SK-N-SH (cell line): Measurements from ENCODE around the gene MND1. TPM values are rescaled to one million over a fixed set of nuclear protein-coding genes. Genes with fewer than 3 reads are reported as not detected.

Experiments used
- CTCF ChIA-PET: fragments of 300-600, 350-600 bp; formaldehyde crosslinking; extraction: SDS; loops from one replicate; lab custom pipeline; 2021; lab: Yijun Ruan, JAX
- POLR2A ChIA-PET: fragments of 350-600 bp; sonication (Branson Sonifier 250); formaldehyde crosslinking; extraction: SDS; loops from one replicate; lab custom pipeline; 2020; ENCODE audit warnings: antibody characterized with exemption, inconsistent platforms; lab: Yijun Ruan, JAX
- DNase-seq: peaks from one replicate; pipeline ENCODE4 v3.0.0; 2012
- H2AFZ ChIP-seq: fragments of 200-600 bp; sonication (generic); 2 replicates; pipeline ENCODE4 v1.8.1; 2016; ENCODE audit warnings: antibody characterized with exemption, mild to moderate bottlenecking, low read depth
- H3F3A ChIP-seq: fragments of 200-600 bp; sonication (generic); replicated peaks from 2 replicates; pipeline ENCODE3; 2016; ENCODE audit warnings: antibody characterized with exemption, mild to moderate bottlenecking; ENCODE audit not compliant: insufficient read depth
- H3K27ac ChIP-seq, 2 experiments: fragments of 200-500 bp in 1 of 2; fragments of 200-600 bp in 1 of 2; sonication (Bioruptor generic) in 1 of 2; sonication (generic), shearing (Covaris generic) in 1 of 2; 2 replicates each; pipeline versions ENCODE4 v1.5.1 to v1.6.1; 2014 to 2016; ENCODE audit warnings: low read depth in 2 of 2, inconsistent platforms in 1 of 2, low read length in 1 of 2, mild to moderate bottlenecking in 1 of 2, mixed read lengths in 1 of 2
- H3K27me3 ChIP-seq: fragments of 200-600 bp; sonication (generic), shearing (Covaris generic); 2 replicates; pipeline ENCODE4 v1.6.1; 2016; ENCODE audit warnings: mixed run types; ENCODE audit not compliant: insufficient read depth
- H3K36me3 ChIP-seq, 2 experiments: fragments of 200-500 bp in 1 of 2; fragments of 200-600 bp in 1 of 2; sonication (Bioruptor generic) in 1 of 2; sonication (generic) in 1 of 2; replicated peaks in 1 of 2; 2 replicates each; pipeline versions ENCODE3 to v1.5.1; 2014 to 2016; ENCODE audit warnings: low read length in 1 of 2, mild to moderate bottlenecking in 1 of 2; ENCODE audit not compliant: insufficient read depth in 2 of 2, control insufficient read depth in 1 of 2
- H3K4me1 ChIP-seq, 2 experiments: fragments of 200-500 bp in 1 of 2; fragments of 200-600 bp in 1 of 2; sonication (Bioruptor generic) in 1 of 2; sonication (generic), shearing (Covaris generic) in 1 of 2; 2 replicates each; pipeline versions ENCODE4 v1.5.1 to v1.6.1; 2014 to 2016; ENCODE audit warnings: low read depth in 1 of 2, low read length in 1 of 2, mixed run types in 1 of 2; ENCODE audit not compliant: insufficient read depth in 2 of 2, control insufficient read depth in 1 of 2
- H3K4me2 ChIP-seq: fragments of 200-600 bp; sonication (generic), shearing (Covaris generic); 2 replicates; pipeline ENCODE4 v1.6.1; 2017; ENCODE audit warnings: mixed run types
- H3K4me3 ChIP-seq, 2 experiments: fragments of 200-500 bp in 1 of 2; fragments of 200-600 bp in 1 of 2; sonication (Bioruptor generic) in 1 of 2; sonication (generic), shearing (Covaris generic) in 1 of 2; 2 replicates each; pipeline versions ENCODE4 v1.5.1 to v1.8.1; 2014 to 2016; ENCODE audit warnings: low read depth in 2 of 2, inconsistent platforms in 1 of 2, low read length in 1 of 2, mild to moderate bottlenecking in 1 of 2, mixed read lengths in 1 of 2, moderate library complexity in 1 of 2
- H3K79me2 ChIP-seq: fragments of 200-600 bp; sonication (generic); 2 replicates; pipeline ENCODE4 v1.8.1; 2017; ENCODE audit warnings: mild to moderate bottlenecking; ENCODE audit not compliant: insufficient read depth
- H3K9ac ChIP-seq: fragments of 200-600 bp; sonication (generic); 2 replicates; pipeline ENCODE4 v1.6.1; 2017; ENCODE audit warnings: mixed run types
- H3K9me2 ChIP-seq: fragments of 200-600 bp; sonication (generic); 2 replicates; pipeline ENCODE4 v1.6.1; 2017; ENCODE audit warnings: mixed run types
- H3K9me3 ChIP-seq: fragments of 200-600 bp; sonication (generic); 2 replicates; pipeline ENCODE4 v1.6.1; 2017; ENCODE audit warnings: mixed run types, mild to moderate bottlenecking, moderate library complexity
- H4K20me1 ChIP-seq: fragments of 200-600 bp; sonication (generic); 2 replicates; pipeline ENCODE4 v1.6.1; 2017; ENCODE audit warnings: mild to moderate bottlenecking, mixed run types; ENCODE audit not compliant: insufficient read depth
- CHD2 ChIP-seq: fragments of 150-350 bp; IDR thresholded peaks from 2 replicates; pipeline ENCODE4 v1.6.1; 2018; ENCODE audit warnings: low read length; ENCODE audit not compliant: partially characterized antibody
- ELF1 ChIP-seq: IDR thresholded peaks from 2 replicates; pipeline ENCODE4 v1.4.0; 2012
- EP300 ChIP-seq, 2 experiments: IDR thresholded peaks; 2 replicates each; pipeline versions ENCODE4 v1.4.0 to v1.6.1; 2012; ENCODE audit warnings: borderline replicate concordance in 1 of 2, low read depth in 1 of 2, low read length in 1 of 2
- EZH2phosphoT487 ChIP-seq: fragments of 200-600 bp; sonication (generic); IDR thresholded peaks from 2 replicates; pipeline ENCODE4 v1.6.1; 2017; ENCODE audit warnings: low read depth, mixed run types, mild to moderate bottlenecking, antibody characterized with exemption, moderate library complexity, borderline replicate concordance
- FOSL2 ChIP-seq: IDR thresholded peaks from 2 replicates; pipeline ENCODE4 v1.4.0; 2012; ENCODE audit warnings: low read depth, mild to moderate bottlenecking, moderate library complexity, borderline replicate concordance
- GABPA ChIP-seq: IDR thresholded peaks from 2 replicates; pipeline ENCODE4 v1.4.0; 2012; ENCODE audit warnings: low read depth, mild to moderate bottlenecking
- GATA2 ChIP-seq: sonication (generic); formaldehyde crosslinking; IDR thresholded peaks from 2 replicates; pipeline ENCODE4 v1.5.0; 2020; ENCODE audit warnings: mild to moderate bottlenecking, missing genetic modification reagents
- IRF3 ChIP-seq: fragments of 150-350 bp; IDR thresholded peaks from 2 replicates; pipeline ENCODE4 v1.6.1; 2016; ENCODE audit warnings: mild to moderate bottlenecking, low read depth, low read length
- JUND ChIP-seq: IDR thresholded peaks from 2 replicates; pipeline ENCODE4 v1.4.0; 2012
- MAX ChIP-seq: IDR thresholded peaks from 2 replicates; pipeline ENCODE4 v1.4.0; 2012; ENCODE audit warnings: low read depth
- MXI1 ChIP-seq: IDR thresholded peaks from 2 replicates; pipeline ENCODE4 v1.6.1; 2012; ENCODE audit warnings: mild to moderate bottlenecking, low read depth, low read length, improper control_type of control experiment
- NFIC ChIP-seq: IDR thresholded peaks from 2 replicates; pipeline ENCODE4 v1.4.0; 2012; ENCODE audit warnings: borderline replicate concordance
- PBX3 ChIP-seq: IDR thresholded peaks from 2 replicates; pipeline ENCODE4; 2012
- RCOR1 ChIP-seq: fragments of 150-350 bp; IDR thresholded peaks from 2 replicates; pipeline ENCODE4 v1.6.1; 2017; ENCODE audit warnings: antibody characterized with exemption, low read length
- REST ChIP-seq: IDR thresholded peaks from 2 replicates; pipeline ENCODE4 v1.6.1; 2012; ENCODE audit warnings: mild to moderate bottlenecking, low read depth, low read length, moderate library complexity
- SMC3 ChIP-seq: IDR thresholded peaks from 2 replicates; pipeline ENCODE4 v1.6.1; 2012; ENCODE audit warnings: low read depth, low read length, improper control_type of control experiment
- TAF1 ChIP-seq: IDR thresholded peaks from 2 replicates; pipeline ENCODE4 v1.6.1; 2012; ENCODE audit warnings: low read depth, mild to moderate bottlenecking, low read length, moderate library complexity, borderline replicate concordance
- TEAD4 ChIP-seq: IDR thresholded peaks from 2 replicates; pipeline ENCODE4 v1.4.0; 2012; ENCODE audit warnings: mild to moderate bottlenecking, borderline replicate concordance; ENCODE audit not compliant: insufficient read depth
- USF2 ChIP-seq: fragments of 150-350 bp; IDR thresholded peaks from 2 replicates; pipeline ENCODE4 v1.6.1; 2017; ENCODE audit warnings: antibody characterized with exemption, low read length, low read depth, borderline replicate concordance
- WGBS: methylation state at CpG from one replicate; pipeline ENCODE4 v1.1.6; 2017; ENCODE audit warnings: low lambda C conversion rate; 5-methylcytosine and 5-hydroxymethylcytosine counted together
- polyA plus RNA-seq, 3 experiments: library from polyadenylated mRNA; depleted of rRNA; stranded (reverse); fragments of >200 nt; gene quantifications; 2 replicates each; pipeline ENCODE4 v1.2.3, GENCODE V29; 2012

Gene MND1
- polyA plus RNA-seq, 1 of the 3 experiments (the other 2 are of a cell fraction) = 2.4 TPM

- Histone ChIP-seq H4K20me1 (no peaks in the 10 kb centered on the region), H3K9ac (no peak overlapping the region), H2AFZ (no peak overlapping the region), H3K4me3 (no peak overlapping the region), H3K9me2 (no peaks in the 10 kb centered on the region), H3K9me3 (no peaks in the 10 kb centered on the region), H3F3A (no peaks in the 10 kb centered on the region), H3K27me3 (no peaks in the 10 kb centered on the region), H3K4me2 (no peak overlapping the region), H3K4me1 (0 out of 4 replicates have a peak, but pooled peaks cover 0 to 6% of the 10 kb centered on the region in 2 experiments), H3K79me2 (no peaks in the 10 kb centered on the region), H3K27ac (peak overlapping the region in 1 of 2 experiments; percentile 7; a peak in 1 of 4 replicates), H3K36me3 (no peaks in the 10 kb centered on the region)
- DNase-seq = no peak
- TF ChIP-seq NFIC (0 out of 2 replicates have a peak, but pooled peaks have one; percentile 7), GABPA (no peak)
- 90% methylated on average over 4 of the region's 4 CpGs for WGBS
- ChIA-PET POLR2A (no interaction called here), CTCF (no interaction called here)
Measured at GRCh38 chr4:153427363-153428071, 83.0 kb downstream of the MND1 start.

- Histone ChIP-seq H3K4me2 (no peak overlapping the region), H4K20me1 (no peaks in the 10 kb centered on the region), H3K27ac (no peak overlapping the region), H3K36me3 (no peaks in the 10 kb centered on the region), H3K4me1 (0 out of 4 replicates have a peak, but pooled peaks cover 0 to 6% of the 10 kb centered on the region in 2 experiments), H3K9me3 (no peaks in the 10 kb centered on the region), H3K9ac (no peak overlapping the region), H3K9me2 (no peaks in the 10 kb centered on the region), H3K79me2 (no peaks in the 10 kb centered on the region), H3F3A (no peaks in the 10 kb centered on the region), H2AFZ (peak overlapping the region; percentile 58), H3K27me3 (no peaks in the 10 kb centered on the region), H3K4me3 (no peak overlapping the region)
- no peak for TF ChIP-seq REST
- TF ChIP-seq JUND = no peak
- no peak for TF ChIP-seq SMC3
- no peak for TF ChIP-seq ELF1
- TF ChIP-seq CHD2 = no peak
- no peak for TF ChIP-seq EP300 (IDR thresholded peaks at IDR 0.05; ENCODE audit: borderline replicate concordance in 1 of 2, low read depth in 1 of 2, low read length in 1 of 2)
- TF ChIP-seq GATA2 (CRISPR knock-in tag) = no peak
- TF ChIP-seq RCOR1 = no peak
- TF ChIP-seq GABPA = no peak
- TF ChIP-seq TAF1 = no peak
- TF ChIP-seq EZH2phosphoT487 = no peak
- TF ChIP-seq PBX3 = no peak
- TF ChIP-seq MAX = no peak
- no peak for TF ChIP-seq TEAD4
- no peak for TF ChIP-seq MXI1
- no peak for TF ChIP-seq USF2
- TF ChIP-seq IRF3 = no peak
- TF ChIP-seq FOSL2 = no peak
- WGBS = 79% methylated on average over 3 of the region's 3 CpGs
- ChIA-PET CTCF (interaction anchor here (1.0 to 1.1 kb wide), 2 partner anchors 145 to 214 kb away, joined by 3 read pairs; no protein-coding TSS in a partner anchor), POLR2A (no interaction called here)
- DNase-seq = no peak
Measured at GRCh38 chr4:153428941-153429475, 84.5 kb downstream of the MND1 start.
